Prostate gland (tissue), 2 donors: ENCODE data around the gene UBXN2A.

Experiments used
- CTCF ChIP-seq, 4 experiments: fragments of 200-600 bp in 2 of 4; fragments of 450-650 bp in 2 of 4; sonication (generic) in 2 of 4; IDR thresholded peaks; 1 replicate in 3 of 4; 2 replicates in 1 of 4; pipeline ENCODE4 v1.5.1; 2016 to 2019; ENCODE audit warnings: antibody characterized with exemption in 4 of 4, mild to moderate bottlenecking in 2 of 4, moderate library complexity in 2 of 4
- POLR2A ChIP-seq: fragments of 450-650 bp; IDR thresholded peaks from one replicate; pipeline ENCODE4 v1.6.1; 2016; ENCODE audit warnings: antibody characterized with exemption, mild to moderate bottlenecking

DNA sequence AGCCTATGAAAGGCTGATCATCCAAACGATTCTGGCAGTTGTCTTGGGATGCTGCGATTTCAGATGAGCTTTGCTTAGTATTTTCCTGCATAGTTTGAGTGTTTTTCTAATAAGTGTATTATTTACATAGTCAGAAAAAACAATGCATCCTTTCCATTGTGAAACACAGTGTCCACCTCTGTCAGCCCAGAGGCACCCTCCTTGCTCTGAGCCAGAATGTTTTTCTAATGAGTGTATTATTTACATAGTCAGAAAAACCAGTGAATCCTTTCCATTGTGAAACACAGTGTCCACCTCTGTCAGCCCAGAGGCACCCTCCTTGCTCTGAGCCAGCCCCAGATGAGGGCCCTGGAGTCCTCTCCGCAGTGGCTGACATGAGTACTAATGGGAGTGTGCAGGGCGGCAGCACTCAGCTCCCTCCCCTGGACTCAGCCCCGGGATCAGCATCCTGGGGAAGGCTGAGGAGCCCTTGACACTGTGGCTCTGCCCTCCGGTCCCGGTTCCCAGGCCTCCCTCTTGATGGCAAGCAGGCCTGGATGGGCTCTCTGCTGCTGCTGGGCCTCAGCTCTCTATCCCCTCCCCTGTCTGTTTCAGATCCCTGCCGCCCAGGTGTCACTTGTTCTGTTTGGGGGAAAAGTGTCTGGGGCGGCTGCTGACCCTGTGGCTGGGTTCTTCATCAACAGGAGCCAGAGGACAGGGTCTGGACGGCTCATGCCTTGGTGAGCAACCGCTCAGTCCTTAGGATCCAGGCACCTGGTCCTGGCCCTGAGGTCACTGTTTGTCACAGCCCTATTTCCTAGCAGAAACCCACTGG, 75.5 kb downstream of the UBXN2A start:
- TF ChIP-seq CTCF (IDR thresholded peaks at IDR 0.05) (no peak), POLR2A (no peak)
